Activated CD4-positive, alpha-beta T cell treated with anti-CD3 and anti-CD28 coated beads, Interleukin-2, amount 10 ng/mL, durations not matched to agents 24 days and 14 days (primary cell): ENCODE data around the gene WFDC1. TPM values are rescaled to one million over a fixed set of nuclear protein-coding genes. Genes with fewer than 3 reads are reported as not detected.

Source experiments
- DNase-seq: peaks from one replicate; pipeline ENCODE4 v3.0.0; 2022
- H3K27ac Mint-ChIP-seq: one replicate; pipeline ENCODE4 v1.8.0; 2022; ENCODE audit warnings: mild to moderate bottlenecking, mixed read lengths
- H3K27me3 Mint-ChIP-seq: one replicate; pipeline ENCODE4 v1.8.0; 2022; ENCODE audit warnings: mixed read lengths
- H3K36me3 Mint-ChIP-seq: one replicate; pipeline ENCODE4 v1.8.0; 2022; ENCODE audit warnings: low read depth, mild to moderate bottlenecking, mixed read lengths
- H3K4me1 Mint-ChIP-seq: one replicate; pipeline ENCODE4 v1.8.0; 2021; ENCODE audit warnings: mixed read lengths
- H3K4me3 Mint-ChIP-seq: one replicate; pipeline ENCODE4 v1.8.0; 2022; ENCODE audit warnings: mild to moderate bottlenecking, moderate library complexity, mixed read lengths
- H3K9me3 Mint-ChIP-seq: one replicate; pipeline ENCODE4 v1.8.0; 2021; ENCODE audit warnings: mixed read lengths
- intact Hi-C: fragments of 100-400 bp; cut with micrococcal nuclease; formaldehyde crosslinking; loops from one replicate; pipeline ENCODE4 v1.15.1; 2023
- total RNA-seq: library from RNA; stranded (reverse); gene quantifications from 2 replicates; pipeline ENCODE4 v1.2.3, GENCODE V29; 2022

The WFDC1 gene
- total RNA-seq, 1 donor from 2014 or later, result not detected

DNA sequence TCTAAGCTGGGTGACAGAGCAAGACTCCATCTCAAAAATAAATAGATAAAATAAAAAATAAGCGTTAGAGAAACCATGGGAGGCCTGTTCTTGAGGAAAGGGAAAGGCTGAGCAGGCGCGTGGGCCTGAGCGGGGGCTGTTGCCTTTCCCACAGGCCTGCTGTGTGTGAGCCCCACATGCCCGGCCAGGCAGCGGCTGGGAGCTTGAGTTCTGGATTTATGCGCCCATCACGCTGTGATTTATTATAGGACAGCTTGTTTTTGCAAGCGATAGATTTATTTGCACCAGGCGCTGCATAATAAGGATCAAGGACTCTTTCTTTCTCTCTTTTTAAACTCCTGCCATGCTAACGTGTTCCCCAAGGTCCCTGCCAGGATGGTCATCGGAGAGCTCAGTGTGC, 14.8 kb upstream of the WFDC1 start:
- H3K36me3 Mint-ChIP-seq, result no peaks in the 10 kb centered on the region
- peaks cover 5% of the 10 kb centered on the region for H3K27me3 Mint-ChIP-seq
- no peaks in the 10 kb centered on the region for H3K9me3 Mint-ChIP-seq
- DNase-seq, result no peak
- H3K4me1 Mint-ChIP-seq, result no peaks in the 10 kb centered on the region
- no peak overlapping the region for H3K4me3 Mint-ChIP-seq
- intact Hi-C loops, result no loop called here
- H3K27ac Mint-ChIP-seq, result no peak overlapping the region

DNA sequence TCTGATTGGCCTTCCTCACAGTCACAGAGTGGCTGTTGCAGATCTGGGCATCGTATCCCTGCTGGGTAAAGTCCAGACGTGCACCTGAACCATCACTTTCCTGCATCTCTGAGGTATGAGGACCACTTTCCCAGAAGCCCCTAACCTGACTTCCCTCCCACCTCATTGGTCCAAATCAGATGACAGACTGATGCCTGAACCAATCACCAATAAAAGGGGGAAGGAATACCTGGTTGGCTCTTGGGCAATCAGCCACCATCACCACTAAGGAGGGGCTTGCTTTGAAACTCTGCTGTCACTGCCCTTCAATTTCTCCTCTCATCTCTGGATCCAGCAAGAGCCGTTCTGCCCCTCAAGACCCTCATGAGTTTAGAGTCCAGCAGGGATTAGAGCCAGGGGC, 13.6 kb upstream of the WFDC1 start:
- H3K36me3 Mint-ChIP-seq, result no peaks in the 10 kb centered on the region

DNA sequence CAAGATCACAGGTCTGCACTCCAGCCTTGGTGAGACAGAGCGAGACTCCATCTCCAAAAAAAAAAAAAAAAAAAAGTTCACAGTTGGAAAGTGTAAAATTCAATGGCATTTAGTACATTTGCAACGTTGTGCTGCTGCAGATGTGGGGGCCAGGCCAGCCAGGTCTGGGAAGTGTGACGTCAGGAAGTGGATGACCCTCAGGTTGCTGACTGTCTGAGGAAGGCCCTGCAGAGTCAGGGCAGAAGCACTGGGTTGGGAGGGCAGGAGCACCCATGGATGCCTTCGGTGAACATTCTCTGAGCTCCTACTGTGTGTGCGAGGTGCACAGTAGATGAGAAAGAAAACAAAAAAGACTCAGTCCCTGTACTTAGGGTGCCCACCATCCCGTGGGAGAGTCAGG, 12.1 kb upstream of the WFDC1 start:
- intact Hi-C loops, result no loop called here
- Mint-ChIP-seq H3K4me1 (no peaks in the 10 kb centered on the region), H3K4me3 (no peak overlapping the region), H3K9me3 (no peaks in the 10 kb centered on the region), H3K27ac (no peak overlapping the region), H3K36me3 (no peaks in the 10 kb centered on the region), H3K27me3 (peaks cover 5% of the 10 kb centered on the region)
- no peak for DNase-seq

More for the DNA sequence above, 13.6 kb upstream of the WFDC1 start:
- intact Hi-C loops, result no loop called here
- Mint-ChIP-seq H3K27me3 (peaks cover 5% of the 10 kb centered on the region), H3K9me3 (no peaks in the 10 kb centered on the region), H3K27ac (no peak overlapping the region), H3K4me1 (no peaks in the 10 kb centered on the region), H3K4me3 (no peak overlapping the region)
- DNase-seq, result no peak

DNA sequence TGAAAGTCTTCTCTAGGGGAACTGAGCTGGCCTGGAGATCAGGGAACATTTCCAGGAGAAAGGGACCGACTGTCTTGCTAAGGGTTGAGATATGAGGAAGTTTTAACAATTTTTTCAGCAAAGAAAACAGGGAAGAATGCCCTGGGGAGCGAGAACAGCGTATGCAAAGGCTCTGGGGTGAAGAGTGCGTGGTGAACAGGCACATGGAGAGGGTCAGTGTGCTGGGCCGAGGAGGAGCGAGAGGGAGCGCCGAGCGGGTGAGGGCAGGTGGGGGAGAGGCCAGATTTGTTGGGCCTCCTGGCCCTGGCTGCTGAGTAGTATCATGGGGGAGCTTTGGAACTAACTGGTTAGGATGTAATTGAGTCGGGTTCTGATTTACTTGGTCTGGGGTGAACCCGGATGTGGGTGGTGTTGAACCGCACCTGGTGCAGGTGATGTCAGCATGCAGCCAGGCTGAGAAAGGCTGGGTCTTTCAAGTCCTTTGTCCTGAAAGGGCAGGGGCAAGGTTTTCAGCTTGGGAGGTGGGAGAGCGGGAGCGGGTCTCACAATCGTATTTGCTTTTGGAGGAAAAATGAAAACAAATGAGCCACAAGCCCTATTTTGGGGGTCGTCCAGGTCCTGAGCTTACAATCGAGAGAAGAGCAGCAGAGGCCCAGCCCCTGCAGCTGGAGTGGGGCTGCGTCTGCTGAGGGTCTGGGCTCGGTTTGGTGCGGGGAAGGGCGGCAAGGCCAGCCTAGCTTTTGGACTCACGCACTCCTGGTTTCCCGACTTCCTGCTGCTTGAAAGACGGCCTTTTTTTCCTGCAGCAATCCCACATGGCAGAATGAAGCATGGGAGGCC, 11.1 kb upstream of the WFDC1 start:
- no peaks in the 10 kb centered on the region for H3K9me3 Mint-ChIP-seq
- H3K4me3 Mint-ChIP-seq, result no peak overlapping the region
- H3K27me3 Mint-ChIP-seq, result peaks cover 2% of the 10 kb centered on the region
- no peak overlapping the region for H3K27ac Mint-ChIP-seq
- no peaks in the 10 kb centered on the region for H3K4me1 Mint-ChIP-seq
- no peaks in the 10 kb centered on the region for H3K36me3 Mint-ChIP-seq
- DNase-seq, result no peak
- intact Hi-C loops, result no loop called here

DNA sequence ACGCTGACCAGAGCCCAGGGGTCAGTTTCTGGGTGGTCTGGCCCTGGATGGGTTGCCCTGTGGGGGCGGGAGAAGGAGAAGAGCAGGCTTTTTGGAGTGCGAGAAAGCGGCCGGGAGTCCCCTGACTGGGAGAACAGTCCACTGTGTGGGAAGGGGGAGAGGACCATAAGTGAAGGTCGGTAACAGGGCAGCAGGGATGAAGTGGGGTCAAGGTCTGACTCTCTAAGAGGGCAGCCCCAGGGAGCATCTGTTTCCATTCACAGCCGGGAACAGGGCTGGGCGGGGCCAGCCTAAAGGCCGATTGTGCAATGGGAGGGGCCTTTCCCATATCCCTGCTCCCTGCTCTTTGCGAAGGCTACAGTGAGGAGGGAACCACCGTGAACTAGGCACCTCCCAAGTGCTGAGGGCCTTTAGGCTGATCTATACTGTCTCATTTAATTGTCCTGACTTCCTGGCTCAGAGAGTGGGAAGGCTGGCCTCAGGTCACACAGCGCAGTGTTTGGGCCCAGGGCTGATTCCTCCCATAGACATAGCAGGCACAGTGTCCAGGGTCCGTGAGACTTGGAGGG, 10.4 kb upstream of the WFDC1 start:
- no peak overlapping the region for H3K4me3 Mint-ChIP-seq
- DNase-seq, result no peak
- no peak overlapping the region for H3K27ac Mint-ChIP-seq
- peaks cover 2% of the 10 kb centered on the region for H3K27me3 Mint-ChIP-seq
- no peaks in the 10 kb centered on the region for H3K9me3 Mint-ChIP-seq
- H3K4me1 Mint-ChIP-seq, result no peaks in the 10 kb centered on the region
- no peaks in the 10 kb centered on the region for H3K36me3 Mint-ChIP-seq
- intact Hi-C loops, result no loop called here

DNA sequence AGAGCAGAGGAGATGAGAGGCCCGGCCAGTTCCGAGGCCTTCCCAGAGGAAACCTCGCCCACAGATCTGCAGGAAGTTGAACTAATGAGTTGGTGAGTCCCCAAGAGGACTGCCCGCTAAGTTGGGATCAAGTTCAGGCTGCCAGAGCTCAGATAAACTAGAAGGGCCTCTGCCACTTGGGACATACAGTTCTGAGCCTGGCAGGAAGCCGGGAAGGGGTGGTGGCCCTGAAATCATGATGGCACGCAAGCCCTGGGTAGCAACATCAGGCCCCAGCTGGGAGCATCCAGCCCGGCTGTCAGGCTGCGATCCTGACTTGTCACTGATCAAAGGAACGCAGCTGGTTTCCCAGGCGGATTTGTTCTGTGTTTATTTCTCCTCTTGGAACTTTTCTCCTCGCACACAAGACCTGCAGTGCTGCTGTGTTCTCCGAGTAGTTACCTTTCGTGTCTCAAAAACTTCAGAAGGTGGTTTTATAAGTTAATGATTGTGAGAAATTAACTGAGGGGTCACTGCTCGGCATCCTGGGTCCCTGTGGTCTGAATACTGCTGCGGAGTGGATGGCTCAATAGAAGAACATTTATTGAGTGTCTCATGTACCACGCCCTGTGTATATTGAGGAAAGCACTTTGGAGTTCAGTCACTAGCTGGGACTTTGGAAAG, 8.0 kb upstream of the WFDC1 start:
- no peak for DNase-seq
- no peaks in the 10 kb centered on the region for H3K9me3 Mint-ChIP-seq
- no peaks in the 10 kb centered on the region for H3K36me3 Mint-ChIP-seq
- no peaks in the 10 kb centered on the region for H3K4me1 Mint-ChIP-seq
- peaks cover 3% of the 10 kb centered on the region for H3K27me3 Mint-ChIP-seq
- no peak overlapping the region for H3K4me3 Mint-ChIP-seq
- H3K27ac Mint-ChIP-seq, result no peak overlapping the region
- intact Hi-C loops, result no loop called here

DNA sequence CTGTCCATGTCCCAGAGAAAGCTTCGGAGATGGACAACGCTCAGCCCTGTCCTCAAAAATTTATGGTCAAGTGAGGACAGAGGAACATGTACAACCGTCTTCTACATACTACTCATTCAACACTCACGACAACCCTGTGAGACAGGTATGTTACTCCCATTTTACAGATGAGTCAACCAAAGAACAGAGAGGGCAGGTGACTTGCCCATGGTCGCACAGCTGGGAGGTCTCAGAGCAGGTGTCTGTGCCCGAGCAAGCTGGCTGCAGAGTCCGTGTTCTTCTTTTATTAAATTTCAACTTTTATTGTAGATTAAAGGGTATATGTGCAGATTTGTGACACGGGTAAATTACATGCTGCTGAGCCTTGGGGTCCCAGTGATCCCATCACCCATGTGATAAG, 5.8 kb upstream of the WFDC1 start:
- no peaks in the 10 kb centered on the region for H3K9me3 Mint-ChIP-seq
- no peaks in the 10 kb centered on the region for H3K36me3 Mint-ChIP-seq
- no peak overlapping the region for H3K27ac Mint-ChIP-seq
- no peak overlapping the region for H3K4me3 Mint-ChIP-seq
- intact Hi-C loops, result no loop called here
- no peaks in the 10 kb centered on the region for H3K4me1 Mint-ChIP-seq
- H3K27me3 Mint-ChIP-seq, result peaks cover 11% of the 10 kb centered on the region
- no peak for DNase-seq

DNA sequence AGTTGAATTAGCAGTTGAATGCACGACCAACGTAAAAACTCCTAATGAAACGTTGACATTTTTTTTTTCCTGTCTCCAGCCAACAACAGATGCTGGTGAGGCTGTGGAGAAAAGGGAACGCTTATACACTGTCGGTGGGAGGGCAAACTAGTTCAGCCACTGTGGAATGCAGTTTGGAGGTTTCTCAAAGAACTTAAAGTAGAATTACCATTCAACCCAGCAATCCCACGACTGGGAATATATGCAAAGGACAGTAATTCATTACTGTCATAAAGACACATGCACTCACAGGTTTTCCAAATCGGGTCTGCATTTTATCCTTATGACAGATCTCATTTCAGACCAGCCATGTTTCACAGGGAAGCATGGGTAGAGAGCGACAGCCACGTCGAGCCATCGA, 3.5 kb upstream of the WFDC1 start:
- Mint-ChIP-seq H3K27ac (no peak overlapping the region), H3K4me1 (no peaks in the 10 kb centered on the region), H3K36me3 (no peaks in the 10 kb centered on the region), H3K9me3 (no peaks in the 10 kb centered on the region), H3K27me3 (peaks cover 33% of the 10 kb centered on the region), H3K4me3 (no peak overlapping the region)
- no peak for DNase-seq
- intact Hi-C loops, result no loop called here

DNA sequence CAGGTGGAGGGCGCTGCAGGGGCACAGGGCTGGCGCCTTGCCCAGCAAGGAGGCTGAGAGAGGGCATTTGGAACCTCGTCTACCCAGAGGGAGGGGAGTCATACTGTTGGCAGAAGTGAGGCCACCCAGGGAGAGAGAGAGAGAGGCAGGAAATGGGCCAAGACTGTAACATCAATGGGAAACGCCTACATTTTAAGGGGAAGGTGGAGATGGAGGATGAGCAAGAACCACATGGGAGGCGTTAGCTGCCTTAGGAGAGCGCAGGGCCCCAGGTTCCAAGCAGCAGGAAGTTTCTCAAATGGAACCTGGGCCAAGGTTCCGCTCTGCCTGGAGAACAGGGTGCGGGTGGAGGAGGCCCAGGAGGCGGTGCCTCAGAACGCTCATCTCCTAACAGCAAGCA, 2.7 kb upstream of the WFDC1 start:
- DNase-seq, result no peak
- Mint-ChIP-seq H3K4me1 (no peaks in the 10 kb centered on the region), H3K27me3 (peaks cover 40% of the 10 kb centered on the region), H3K4me3 (no peak overlapping the region), H3K9me3 (no peaks in the 10 kb centered on the region), H3K27ac (no peak overlapping the region), H3K36me3 (no peaks in the 10 kb centered on the region)
- intact Hi-C loops, result no loop called here

DNA sequence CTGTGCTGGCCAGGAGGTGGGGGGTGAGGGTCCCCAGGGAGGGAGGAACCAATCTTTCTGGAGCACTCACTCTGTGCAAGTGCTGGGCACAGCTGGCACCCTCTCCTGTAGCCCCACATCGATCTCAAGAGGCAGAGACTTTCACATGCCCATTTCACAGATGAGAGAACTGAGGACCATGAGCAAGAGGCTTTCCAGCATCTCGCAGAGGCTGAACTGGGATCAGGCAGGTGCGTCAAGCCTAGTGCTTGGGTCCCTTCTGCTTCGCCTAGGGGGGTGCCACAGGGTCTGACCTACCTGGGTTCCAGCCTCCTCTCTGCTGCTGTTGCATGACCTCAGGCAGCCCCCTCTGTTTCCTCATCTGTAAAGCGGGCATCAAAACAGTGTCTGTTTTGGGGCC, 1.3 kb upstream of the WFDC1 start:
- Mint-ChIP-seq H3K27me3 (peaks cover 40% of the 10 kb centered on the region), H3K4me1 (no peaks in the 10 kb centered on the region), H3K36me3 (no peaks in the 10 kb centered on the region), H3K9me3 (no peaks in the 10 kb centered on the region), H3K27ac (no peak overlapping the region), H3K4me3 (no peak overlapping the region)
- DNase-seq, result no peak
- intact Hi-C loops, result no loop called here

DNA sequence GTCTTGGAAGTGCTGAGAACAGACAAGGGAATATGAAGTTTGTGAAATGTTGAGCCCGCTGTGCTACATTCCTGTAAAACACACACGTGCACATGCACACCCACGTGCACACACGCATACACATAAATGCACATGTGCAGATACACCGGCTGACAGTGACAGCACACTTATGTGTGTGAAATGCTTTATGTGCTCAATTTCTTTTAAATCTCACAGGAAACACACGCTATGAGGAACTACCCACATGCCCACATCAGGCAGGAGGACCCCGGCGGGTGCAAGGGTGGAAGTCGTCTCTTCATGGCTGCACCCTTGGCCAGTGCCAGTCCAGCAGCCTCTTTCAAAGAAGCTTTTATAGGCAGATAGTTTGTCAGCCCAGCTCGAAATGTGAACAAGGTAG, 561 bp upstream of the WFDC1 start:
- Mint-ChIP-seq H3K4me3 (no peak overlapping the region), H3K4me1 (no peaks in the 10 kb centered on the region), H3K36me3 (no peaks in the 10 kb centered on the region), H3K27ac (no peak overlapping the region), H3K9me3 (no peaks in the 10 kb centered on the region), H3K27me3 (peaks cover 40% of the 10 kb centered on the region)
- no peak for DNase-seq
- intact Hi-C loops, result no loop called here

DNA sequence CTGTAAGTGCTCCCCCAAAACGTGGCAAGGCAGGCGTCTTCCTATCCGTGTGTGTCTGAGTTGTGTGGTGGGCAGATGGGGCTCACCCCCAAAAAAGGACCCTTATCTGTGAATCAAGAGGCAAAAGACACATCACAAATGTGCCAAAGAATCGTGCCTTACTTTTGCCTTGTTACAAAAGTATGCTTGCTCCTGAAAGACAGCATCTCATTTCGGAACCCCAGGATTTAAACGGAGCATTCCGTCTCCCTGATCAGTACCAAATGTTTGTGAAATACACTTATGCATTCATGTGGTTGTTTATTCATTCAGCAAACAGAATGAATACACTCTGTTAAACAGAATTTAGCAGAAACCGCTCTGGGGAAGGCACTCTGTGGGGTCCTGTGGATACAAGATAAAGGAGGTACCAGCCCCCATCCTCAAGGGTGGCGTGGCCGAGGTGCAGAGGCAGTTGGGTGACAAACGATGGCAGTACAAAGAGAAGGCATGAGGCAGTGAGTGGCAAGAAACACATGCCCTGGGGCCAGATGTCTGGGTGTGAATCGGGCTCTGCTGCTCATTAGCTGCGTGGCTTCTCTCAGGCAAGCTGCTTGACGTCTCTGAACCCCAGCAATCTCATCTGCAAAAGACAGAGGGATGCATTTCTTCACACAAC, 654 bp downstream of the WFDC1 start:
- H3K4me1 Mint-ChIP-seq, result no peaks in the 10 kb centered on the region
- intact Hi-C loops, result no loop called here
- no peak overlapping the region for H3K4me3 Mint-ChIP-seq
- peaks cover 39% of the 10 kb centered on the region for H3K27me3 Mint-ChIP-seq
- H3K36me3 Mint-ChIP-seq, result no peaks in the 10 kb centered on the region
- DNase-seq, result no peak
- no peak overlapping the region for H3K27ac Mint-ChIP-seq
- H3K9me3 Mint-ChIP-seq, result no peaks in the 10 kb centered on the region

DNA sequence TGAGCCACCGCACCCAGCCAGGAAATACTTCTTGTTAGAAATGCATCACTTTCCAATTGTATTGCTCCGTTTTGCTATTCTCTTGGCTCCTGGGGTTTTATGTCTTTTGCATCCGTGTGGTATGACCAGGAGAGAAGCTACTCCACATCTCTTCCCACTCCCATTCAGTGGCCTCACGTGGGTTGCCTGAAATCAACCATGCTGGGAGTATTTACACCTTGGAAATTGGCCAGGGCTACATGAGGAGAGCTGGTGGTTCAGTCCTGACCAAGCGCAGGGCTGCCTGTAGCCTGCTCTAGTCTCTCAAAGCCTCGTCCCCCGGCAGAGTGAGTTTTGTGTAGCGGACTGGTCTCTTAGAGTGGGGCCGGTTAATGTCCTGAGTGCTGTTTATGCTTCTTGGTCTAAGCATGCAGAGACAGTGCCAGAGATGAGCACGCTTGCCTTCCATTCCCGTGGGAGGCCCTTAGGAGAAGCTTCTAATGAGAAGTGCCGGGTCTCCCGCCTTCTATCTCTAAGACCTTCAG, 3.8 kb downstream of the WFDC1 start:
- Mint-ChIP-seq H3K36me3 (no peaks in the 10 kb centered on the region), H3K4me1 (no peaks in the 10 kb centered on the region), H3K4me3 (no peak overlapping the region), H3K27ac (no peak overlapping the region), H3K27me3 (peaks cover 34% of the 10 kb centered on the region), H3K9me3 (no peaks in the 10 kb centered on the region)
- no peak for DNase-seq
- intact Hi-C loops, result no loop called here
